Mononuclear cell (primary cell): Measurements from ENCODE around the gene ZFC3H1. TPM values are rescaled to one million over a fixed set of nuclear protein-coding genes. Genes with fewer than 3 reads are reported as not detected.

Source experiments
- H3K27me3 ChIP-seq: 2 replicates; pipeline ENCODE4 v1.6.0; 2011; ENCODE audit warnings: low read length, control low read depth; ENCODE audit not compliant: insufficient read depth
- H3K4me1 ChIP-seq: 2 replicates; pipeline ENCODE4 v1.5.1; 2011; ENCODE audit warnings: mild to moderate bottlenecking, low read length, control low read depth; ENCODE audit not compliant: insufficient read depth
- H3K4me3 ChIP-seq: 2 replicates; pipeline ENCODE4 v1.5.1; 2011; ENCODE audit warnings: mild to moderate bottlenecking, low read length, moderate library complexity
- H3K9me3 ChIP-seq: 2 replicates; pipeline ENCODE4 v1.5.1; 2011; ENCODE audit warnings: low read depth, mild to moderate bottlenecking, control low read depth, low read length
- total RNA-seq: library from RNA; depleted of rRNA; stranded (reverse); fragments of >200 nt; gene quantifications from one replicate; pipeline ENCODE4 v1.2.3, GENCODE V29; 2012

Gene ZFC3H1
- total RNA-seq, 1 donor = 132 TPM

DNA sequence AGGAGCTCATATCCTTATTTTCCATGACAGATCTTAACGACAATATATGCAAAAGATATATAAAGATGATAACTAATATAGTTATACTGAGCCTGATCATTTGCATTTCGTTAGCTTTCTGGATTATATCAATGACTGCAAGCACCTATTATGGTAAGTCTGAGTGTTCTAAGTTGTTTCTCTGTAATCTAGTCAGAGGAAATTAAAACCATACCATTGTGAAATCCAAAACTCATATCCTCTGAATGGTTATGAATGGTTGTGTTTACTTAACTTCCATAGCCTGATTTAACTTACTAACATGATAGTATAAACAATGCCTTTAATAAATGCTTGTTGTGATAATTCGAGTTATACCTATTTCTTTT lies 23.0 kb upstream of the ZFC3H1 start:
- peaks cover 38% of the 10 kb centered on the region for H3K4me1 ChIP-seq
- H3K9me3 ChIP-seq = no peaks in the 10 kb centered on the region
- no peaks in the 10 kb centered on the region for H3K27me3 ChIP-seq
- peak overlapping the region; percentile 74 for H3K4me3 ChIP-seq

DNA sequence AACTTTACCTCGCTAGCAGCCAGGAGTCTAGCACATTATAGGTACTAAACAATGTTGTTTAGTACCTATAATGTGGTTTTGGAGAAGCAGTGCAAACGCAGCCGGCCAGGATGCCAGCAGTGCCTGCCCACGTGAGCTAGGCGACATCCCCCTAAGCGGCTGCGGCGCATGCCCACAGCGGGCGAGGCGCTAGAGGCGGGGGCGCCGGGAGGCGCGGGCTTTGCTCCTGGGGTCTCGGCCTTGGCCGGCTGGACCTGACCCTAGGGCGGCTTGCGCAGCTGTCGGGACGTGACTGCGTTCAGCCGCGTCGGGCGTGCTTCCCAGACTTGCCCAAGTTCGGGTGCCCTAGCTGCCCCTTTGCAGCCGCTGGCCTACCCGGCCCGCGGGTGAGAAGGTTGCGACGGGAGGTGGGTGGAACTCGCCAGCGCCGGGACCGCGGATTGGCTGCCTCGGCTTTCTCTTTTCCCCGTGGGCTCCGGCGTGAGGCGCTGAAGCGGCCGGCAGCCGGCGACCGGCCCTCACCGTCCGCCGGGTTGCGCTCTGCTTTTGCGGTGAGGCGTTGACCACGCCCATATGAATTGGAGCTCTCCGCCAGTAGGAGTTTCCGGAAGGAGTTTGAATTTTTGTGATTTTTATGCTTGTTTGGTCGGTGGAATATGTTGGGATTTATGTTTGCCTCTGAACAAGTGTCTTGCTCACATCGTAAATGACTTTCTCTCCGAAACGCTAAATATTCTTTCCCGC lies 22.4 kb upstream of the ZFC3H1 start, which contains the start of gene TMEM19:
TMEM19 (plus strand) TSS at position 169 of the 744 bp plus-strand sequence. CDS start 599 bp downstream, outside the sequence.
- Histone ChIP-seq H3K27me3 (no peaks in the 10 kb centered on the region), H3K4me1 (peaks cover 38% of the 10 kb centered on the region), H3K4me3 (peak within 1 kb of the TSS; percentile 74), H3K9me3 (no peaks in the 10 kb centered on the region)

DNA sequence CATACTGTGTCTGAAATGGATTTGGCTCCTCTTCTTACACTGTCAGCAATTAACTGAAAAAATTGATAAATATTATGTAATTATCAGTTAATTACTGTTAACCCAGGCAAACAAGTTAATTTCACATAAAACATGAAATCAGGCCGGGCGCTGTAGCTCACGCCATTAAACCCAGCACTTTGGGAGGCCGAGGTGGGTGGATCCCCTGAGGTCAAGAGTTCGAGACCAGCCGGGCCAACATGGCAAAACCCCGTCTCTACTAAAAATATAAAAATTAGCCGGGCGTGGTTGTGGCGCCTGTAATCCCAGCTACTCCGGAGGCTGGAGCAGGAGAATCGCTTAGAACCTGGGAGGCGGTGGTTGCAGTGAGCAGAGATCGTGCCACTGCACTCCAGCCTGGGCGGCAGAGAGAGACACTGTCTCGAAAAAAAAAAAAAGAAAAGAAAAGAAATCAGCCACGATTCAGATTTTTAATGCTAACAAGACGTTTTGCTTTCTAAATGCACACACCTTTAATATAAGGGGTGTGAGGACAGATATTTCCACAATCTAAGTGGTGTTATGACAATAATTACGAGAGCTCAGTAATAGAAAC lies 21.8 kb upstream of the ZFC3H1 start:
- Histone ChIP-seq H3K4me3 (peak overlapping the region; percentile 74), H3K4me1 (peaks cover 38% of the 10 kb centered on the region), H3K9me3 (no peaks in the 10 kb centered on the region), H3K27me3 (no peaks in the 10 kb centered on the region)

DNA sequence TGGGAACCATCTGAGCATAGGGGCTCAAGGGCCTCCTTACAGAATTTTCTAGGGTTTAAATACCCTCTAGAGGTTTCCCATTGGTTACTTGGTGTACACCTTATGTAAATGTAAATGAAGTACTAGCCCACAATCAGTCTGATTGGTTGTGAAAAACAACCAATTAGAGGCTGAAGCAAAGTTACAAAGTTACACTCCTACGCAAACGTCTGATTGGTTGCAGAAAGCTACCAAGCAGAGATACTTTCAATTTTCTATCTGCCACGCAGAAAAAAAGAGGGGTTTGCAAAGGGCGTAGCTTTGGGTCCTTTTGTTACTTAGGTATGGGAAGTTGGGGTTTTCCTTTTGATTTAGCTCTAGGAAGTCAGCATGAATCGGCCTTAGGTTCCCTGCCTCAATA lies 20.4 kb upstream of the ZFC3H1 start:
- Histone ChIP-seq H3K4me1 (peaks cover 35% of the 10 kb centered on the region), H3K4me3 (no peak overlapping the region), H3K27me3 (no peaks in the 10 kb centered on the region), H3K9me3 (no peaks in the 10 kb centered on the region)

DNA sequence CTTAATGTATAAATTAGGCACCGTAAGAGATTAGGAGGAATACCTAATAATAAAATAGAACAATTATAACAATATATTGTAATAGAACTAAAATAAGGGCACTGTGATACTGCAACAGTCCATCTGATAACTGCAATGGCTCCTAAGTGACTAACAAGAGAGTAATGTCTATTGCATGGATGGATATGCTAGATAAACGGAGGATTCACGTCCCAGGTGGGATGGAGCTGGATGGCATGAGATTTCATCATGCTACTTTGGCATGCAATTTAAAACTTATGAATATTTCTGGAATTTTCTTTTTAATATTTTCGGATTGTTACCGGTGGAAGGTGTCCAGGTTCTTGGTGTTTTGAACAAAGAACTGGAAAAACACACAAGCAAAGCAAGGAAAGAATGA lies 20.0 kb upstream of the ZFC3H1 start:
- Histone ChIP-seq H3K4me3 (no peak overlapping the region), H3K27me3 (no peaks in the 10 kb centered on the region), H3K4me1 (peaks cover 35% of the 10 kb centered on the region), H3K9me3 (no peaks in the 10 kb centered on the region)

DNA sequence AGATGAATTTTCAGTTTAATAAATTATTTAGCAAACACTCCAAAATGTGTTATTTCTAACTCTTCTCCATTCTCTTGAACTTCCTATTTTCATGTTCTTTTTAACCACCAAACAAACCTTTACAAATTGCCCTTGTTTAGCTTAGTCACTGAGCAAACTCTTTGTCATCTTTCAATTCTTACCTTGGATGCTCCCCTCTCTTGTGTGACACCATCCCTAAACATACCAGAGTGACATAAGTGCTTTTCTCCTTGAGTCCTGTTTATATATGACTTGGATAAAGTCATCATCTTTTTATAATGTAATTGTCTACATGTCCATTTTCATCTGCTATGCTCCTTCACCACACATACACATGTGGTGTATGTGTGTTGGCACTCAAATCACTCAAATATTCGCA lies 18.8 kb upstream of the ZFC3H1 start:
- no peak overlapping the region for H3K4me3 ChIP-seq
- H3K27me3 ChIP-seq = no peaks in the 10 kb centered on the region
- peaks cover 24% of the 10 kb centered on the region for H3K4me1 ChIP-seq
- H3K9me3 ChIP-seq = no peaks in the 10 kb centered on the region

DNA sequence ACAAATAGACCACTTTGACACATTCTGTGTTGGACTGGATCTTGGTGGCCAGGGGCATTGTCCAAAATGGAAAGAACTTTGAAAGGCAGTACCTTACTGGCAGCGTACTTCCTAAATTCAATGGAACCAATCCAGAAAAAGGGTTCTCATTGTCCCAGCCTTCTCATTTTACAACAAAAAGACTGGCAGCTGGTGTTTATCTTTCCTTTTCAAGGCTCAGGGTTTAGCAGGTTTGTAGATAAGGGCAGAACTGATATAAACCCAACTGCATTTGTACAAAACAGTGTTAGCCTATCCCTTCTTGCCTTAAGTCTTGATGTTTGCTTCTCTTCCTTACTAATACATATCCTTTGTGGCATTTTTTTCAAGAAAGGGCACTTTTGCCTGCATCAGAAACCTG lies 8.2 kb upstream of the ZFC3H1 start:
- no peaks in the 10 kb centered on the region for H3K9me3 ChIP-seq
- no peak overlapping the region for H3K4me3 ChIP-seq
- H3K4me1 ChIP-seq = no peaks in the 10 kb centered on the region
- no peaks in the 10 kb centered on the region for H3K27me3 ChIP-seq

DNA sequence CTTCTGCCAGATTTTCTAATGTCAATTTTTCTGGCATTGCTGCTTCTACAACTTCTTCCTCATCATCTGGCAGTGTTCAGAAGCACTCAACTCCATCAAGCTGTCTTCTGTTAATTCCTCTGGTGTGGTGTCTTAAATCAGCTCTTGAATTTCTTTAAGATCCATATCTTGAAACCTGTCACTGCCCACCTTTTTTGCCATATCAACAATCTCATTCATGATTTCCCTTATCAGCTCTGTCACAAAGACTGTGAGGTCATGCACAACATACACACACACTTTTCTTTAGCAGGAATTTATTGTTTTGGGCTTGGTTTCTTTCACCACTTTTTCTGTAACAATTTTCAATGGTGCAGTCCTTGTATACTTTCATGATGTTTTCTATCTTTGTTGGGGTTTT lies 7.7 kb upstream of the ZFC3H1 start:
- H3K27me3 ChIP-seq = no peaks in the 10 kb centered on the region
- no peaks in the 10 kb centered on the region for H3K4me1 ChIP-seq
- no peak overlapping the region for H3K4me3 ChIP-seq
- H3K9me3 ChIP-seq = no peaks in the 10 kb centered on the region

DNA sequence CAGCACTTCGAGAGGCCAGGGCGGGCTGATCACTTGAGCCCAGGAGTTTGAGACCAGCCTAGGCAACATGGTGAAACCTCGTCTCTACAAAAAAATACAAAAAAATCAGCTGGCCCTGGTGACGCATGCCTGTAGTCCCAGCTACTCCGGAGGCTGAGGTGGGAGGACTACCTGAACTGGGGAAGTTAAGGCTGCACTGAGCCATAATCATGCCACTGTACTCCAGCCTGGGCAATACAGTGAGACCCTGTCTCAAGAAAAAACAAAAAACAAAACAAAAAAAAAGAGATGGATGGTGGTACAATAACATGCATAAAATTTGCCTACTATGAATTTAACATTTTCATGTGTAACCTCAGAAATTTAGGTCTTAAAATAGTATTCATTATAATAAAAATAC lies 2.6 kb upstream of the ZFC3H1 start:
- H3K4me3 ChIP-seq = no peak overlapping the region
- no peaks in the 10 kb centered on the region for H3K9me3 ChIP-seq
- H3K4me1 ChIP-seq = peaks cover 21% of the 10 kb centered on the region
- no peaks in the 10 kb centered on the region for H3K27me3 ChIP-seq

DNA sequence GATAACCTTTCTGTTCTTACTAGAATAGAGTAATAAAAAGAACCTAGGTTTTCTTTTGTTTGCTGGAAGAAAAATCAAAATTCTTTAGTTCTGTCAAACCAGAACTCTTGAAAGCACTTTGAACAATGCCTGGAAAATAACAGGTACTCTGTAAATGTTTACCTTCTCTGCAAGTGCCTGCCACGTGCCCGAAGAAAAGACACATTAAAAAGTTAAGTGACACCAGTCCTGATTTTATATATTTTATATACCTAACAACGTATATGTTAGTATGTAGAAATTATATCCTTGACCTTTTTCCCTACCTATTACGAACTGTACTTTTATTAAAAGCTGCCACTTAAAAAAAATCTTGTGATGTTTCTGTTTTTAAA lies 1.4 kb upstream of the ZFC3H1 start:
- H3K4me3 ChIP-seq = peak overlapping the region; percentile 77
- H3K4me1 ChIP-seq = peaks cover 26% of the 10 kb centered on the region
- H3K27me3 ChIP-seq = no peaks in the 10 kb centered on the region
- H3K9me3 ChIP-seq = no peaks in the 10 kb centered on the region

DNA sequence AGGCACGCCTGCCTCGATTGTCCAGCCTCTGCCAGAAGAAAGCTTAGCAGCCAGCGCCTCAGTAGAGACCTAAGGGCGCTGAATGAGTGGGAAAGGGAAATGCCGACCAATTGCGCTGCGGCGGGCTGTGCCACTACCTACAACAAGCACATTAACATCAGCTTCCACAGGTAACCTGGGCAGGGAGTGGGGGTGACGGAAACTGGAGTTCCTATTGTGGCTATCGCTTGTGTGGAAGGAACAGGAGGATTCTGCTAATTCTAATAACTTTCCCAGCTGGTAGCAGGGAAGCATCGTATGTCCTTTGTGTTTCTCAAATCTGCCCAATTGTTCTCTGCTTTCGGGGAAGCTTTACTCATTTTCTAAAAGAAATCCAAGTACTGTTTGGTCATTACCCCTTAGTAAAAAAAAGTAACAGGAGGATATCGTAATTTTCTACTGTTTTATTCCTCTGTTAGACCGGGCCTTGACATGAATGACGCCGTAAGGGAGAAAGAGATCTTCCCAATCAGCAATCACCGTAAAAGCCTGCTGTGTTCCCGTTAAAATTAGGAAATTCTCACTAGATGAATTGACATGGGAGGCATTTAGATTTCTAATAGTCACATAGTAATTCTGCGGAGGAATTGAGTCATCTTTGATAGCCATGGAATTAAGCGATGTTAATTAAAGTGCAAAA lies 902 bp upstream of the ZFC3H1 start:
- Histone ChIP-seq H3K27me3 (no peaks in the 10 kb centered on the region), H3K4me1 (peaks cover 26% of the 10 kb centered on the region), H3K4me3 (peak overlapping the region; percentile 77), H3K9me3 (no peaks in the 10 kb centered on the region)

DNA sequence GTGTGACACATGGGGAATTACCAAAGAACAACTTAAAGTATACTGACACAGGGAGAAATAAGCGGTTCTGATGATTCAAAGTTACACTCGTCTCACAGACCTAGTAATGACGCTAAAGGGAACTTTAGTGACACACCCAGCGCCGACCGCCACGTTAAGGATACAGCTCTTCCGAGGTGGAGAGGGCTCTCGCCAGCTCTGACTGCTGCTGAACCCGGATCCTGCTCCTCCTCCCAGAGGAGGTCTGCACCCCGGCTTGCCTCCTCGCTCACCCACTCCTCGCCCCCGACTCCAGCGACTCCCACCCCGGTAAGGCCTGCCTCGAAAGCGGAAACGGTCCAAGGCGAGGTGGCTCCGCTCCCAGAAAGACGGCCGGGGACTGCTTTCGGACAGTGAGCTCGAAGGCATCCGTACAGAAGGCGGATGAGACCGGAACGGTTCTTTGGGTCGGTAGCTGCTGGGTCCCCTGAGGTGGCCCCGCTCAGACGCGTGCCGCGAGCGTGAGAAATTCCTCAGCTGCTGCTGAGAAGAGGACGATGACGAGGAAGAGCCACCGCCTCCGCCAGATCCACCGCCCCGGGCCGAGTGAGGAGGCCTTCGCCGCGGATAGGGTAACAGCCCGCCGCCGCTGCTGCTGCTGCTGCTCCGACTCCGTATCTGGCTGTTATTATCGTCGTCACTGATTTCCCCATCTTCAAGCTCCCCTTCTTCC lies 643 bp downstream of the ZFC3H1 start:
- peak overlapping the region; percentile 77 for H3K4me3 ChIP-seq
- peaks cover 26% of the 10 kb centered on the region for H3K4me1 ChIP-seq
- H3K27me3 ChIP-seq = no peaks in the 10 kb centered on the region
- no peaks in the 10 kb centered on the region for H3K9me3 ChIP-seq

DNA sequence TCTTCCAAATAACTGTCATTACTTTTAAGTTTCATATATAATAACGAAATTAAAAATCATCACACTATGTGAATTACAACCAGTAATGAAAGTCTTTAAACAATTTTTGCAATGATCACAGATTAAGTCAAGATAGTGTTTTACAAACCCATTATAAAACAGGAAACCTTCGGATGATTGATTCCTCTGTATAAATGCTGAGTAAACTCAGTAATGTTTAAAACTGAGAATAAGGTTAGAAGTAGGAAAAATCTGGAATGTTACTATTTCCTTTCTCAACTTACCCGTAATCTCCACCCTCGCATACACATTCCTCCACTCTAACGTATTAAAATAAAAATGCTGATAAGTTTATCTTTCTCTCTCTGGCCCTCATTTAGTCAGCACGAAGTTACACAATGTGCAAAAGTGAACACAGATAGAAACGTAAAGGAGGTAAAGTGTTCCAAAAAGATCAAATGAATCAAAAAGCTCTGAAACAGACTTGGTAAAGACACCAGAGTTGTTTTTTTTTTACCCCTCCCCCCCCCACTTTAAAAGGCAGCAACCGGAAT lies 1.6 kb downstream of the ZFC3H1 start:
- peak overlapping the region; percentile 77 for H3K4me3 ChIP-seq

DNA sequence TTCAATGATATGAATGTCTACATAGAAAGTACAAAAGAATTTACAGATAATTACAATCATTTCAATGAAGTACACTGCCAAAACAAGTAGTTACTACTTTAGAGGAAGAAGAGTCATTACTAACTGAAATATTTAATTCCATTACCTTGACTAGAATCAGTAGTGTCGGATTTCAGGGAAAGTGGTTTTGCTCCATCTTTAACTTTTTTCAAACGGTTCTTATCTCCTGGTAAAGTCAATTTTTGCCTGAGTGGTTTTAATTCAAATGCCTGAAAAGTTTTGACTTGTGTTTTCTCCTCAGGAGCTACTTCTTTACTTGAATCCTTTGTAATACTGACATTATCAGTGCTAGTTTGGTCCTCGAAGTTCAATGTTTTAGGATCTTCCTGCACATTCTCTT lies 6.9 kb downstream of the ZFC3H1 start:
- Histone ChIP-seq H3K27me3 (no peaks in the 10 kb centered on the region), H3K4me3 (no peak overlapping the region), H3K4me1 (peaks cover 10% of the 10 kb centered on the region), H3K9me3 (no peaks in the 10 kb centered on the region)

More for the DNA sequence above, 1.6 kb downstream of the ZFC3H1 start:
- H3K4me1 ChIP-seq = peaks cover 26% of the 10 kb centered on the region
- H3K9me3 ChIP-seq = no peaks in the 10 kb centered on the region
- no peaks in the 10 kb centered on the region for H3K27me3 ChIP-seq

DNA sequence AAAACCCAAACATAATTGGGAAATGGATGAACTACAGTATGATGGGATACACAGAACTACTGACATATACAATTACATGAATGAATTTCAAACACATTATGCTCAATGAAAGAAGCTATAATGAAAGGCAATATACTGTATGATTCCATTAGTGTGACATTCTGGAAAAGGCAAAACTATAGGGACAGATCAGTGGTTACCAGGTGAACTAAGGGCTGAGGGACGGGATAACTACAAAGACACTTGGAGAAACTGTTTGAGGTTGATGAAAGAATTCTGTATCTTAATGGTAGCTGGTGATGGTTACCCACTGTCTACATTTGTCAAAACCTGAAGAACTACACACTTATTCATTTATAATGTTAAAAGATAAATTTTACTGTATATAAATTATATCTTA lies 7.7 kb downstream of the ZFC3H1 start:
- H3K27me3 ChIP-seq = no peaks in the 10 kb centered on the region
- H3K4me1 ChIP-seq = peaks cover 2% of the 10 kb centered on the region
- no peaks in the 10 kb centered on the region for H3K9me3 ChIP-seq
- no peak overlapping the region for H3K4me3 ChIP-seq
